ENCODE measurements around the gene CORIN.

- TF ChIP-seq CTCF (IDR thresholded peaks at IDR 0.05 in 2 of 3, conservative IDR thresholded peaks at IDR 0.05 in 1 of 3; ENCODE audit: control insufficient read depth in 2 of 3, extremely low read depth in 1 of 3, insufficient read depth in 1 of 3, low read depth in 3 of 3, low read length in 3 of 3) (no peak), ZBTB40 (IDR thresholded peaks at IDR 0.05; ENCODE audit: borderline replicate concordance) (no peak), MAX (IDR thresholded peaks at IDR 0.05; ENCODE audit: low read depth, low read length) (no peak), BCL11A (IDR thresholded peaks at IDR 0.05; ENCODE audit: low read depth, low read length) (no peak), CBX5 (IDR thresholded peaks at IDR 0.05; ENCODE audit: low read depth) (no peak), ELK1 (IDR thresholded peaks at IDR 0.05; ENCODE audit: low read depth, low read length) (no peak), TBL1XR1 (IDR thresholded peaks at IDR 0.05; ENCODE audit: low read depth, low read length) (no peak), CREB1 (IDR thresholded peaks at IDR 0.05; ENCODE audit: low read depth) (no peak), RFX5 (IDR thresholded peaks at IDR 0.05; ENCODE audit: low read depth, low read length) (no peak)
Measured at GRCh38 chr4:47701286-47701685, 136.6 kb downstream of the CORIN start.

All from GM12878 (cell line).